Measurements from ENCODE around the gene FKBP1A.
"Not testable (repeated sequence)": the region's sequence is repeated elsewhere in the genome, so short reads cannot be mapped to it uniquely, and the experiment has no call there.

FKBP1A gene

DNA sequence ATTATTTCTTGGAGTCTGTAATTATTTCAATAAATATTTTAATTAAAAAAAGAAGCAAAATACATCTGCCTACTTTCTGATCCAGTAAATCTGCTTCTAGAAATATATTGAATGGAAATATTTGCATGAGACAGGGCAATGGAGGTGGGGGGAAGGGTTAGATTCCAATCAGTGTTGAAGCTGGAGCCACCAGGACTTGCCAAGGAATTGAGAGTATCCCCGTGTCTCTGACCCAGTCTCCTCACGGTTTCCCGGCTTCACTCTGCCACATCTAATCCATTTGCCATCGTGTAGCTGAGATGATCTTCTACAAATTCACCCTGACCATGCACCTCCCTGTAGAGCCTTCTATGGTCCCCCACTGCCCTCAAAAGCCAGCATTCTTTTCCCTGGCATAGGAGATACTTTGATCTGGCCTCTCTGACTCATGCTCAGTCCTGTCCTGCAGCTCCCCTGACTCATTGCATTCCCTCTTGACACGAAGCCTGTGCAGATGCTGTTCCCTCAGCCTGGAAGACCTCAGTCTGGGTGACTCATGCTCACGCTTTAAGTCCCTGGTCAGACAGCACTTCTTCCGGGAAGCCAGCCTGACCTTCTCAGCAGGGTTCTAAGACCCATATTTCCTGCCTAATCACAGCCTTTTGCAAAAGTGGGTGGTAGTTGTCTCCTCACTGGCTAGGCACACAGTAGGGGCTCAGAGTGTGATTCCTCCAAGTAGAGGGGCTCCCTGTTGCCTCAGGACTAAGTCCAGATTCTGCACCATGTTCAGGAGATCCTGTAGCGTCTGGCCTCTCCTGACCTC is 23.0 kb upstream of the FKBP1A start:
- FAIRE-seq: no peak

- FAIRE-seq: no peak
Observed at GRCh38 chr20:1414982-1415381, 22.1 kb upstream of the FKBP1A start.

GRCh38 chr20:1405801-1406200 is 12.9 kb upstream of the FKBP1A start:
- no peak for FAIRE-seq

- FAIRE-seq: no peak
Observed at GRCh38 chr20:1403624-1404023, 10.8 kb upstream of the FKBP1A start.

DNA sequence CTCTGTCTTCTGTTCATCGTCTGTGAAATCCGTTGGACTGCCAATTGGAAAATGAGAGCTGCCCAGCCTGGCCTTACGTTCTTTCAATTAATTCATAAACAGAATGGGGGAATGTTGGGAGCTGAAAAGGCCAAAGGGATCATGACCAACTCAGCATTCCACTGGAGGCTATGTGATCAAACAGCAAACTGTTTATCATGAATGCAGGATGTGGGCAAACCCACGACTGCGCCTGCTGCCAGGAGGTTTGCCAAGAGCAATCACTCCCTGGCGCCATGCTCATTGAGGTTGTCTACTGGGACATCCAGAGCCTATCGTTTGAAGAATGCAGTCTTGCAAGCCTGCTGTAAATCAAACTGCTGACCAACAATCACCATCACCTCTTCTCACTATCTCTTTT is 9.3 kb upstream of the FKBP1A start:
- no peak for FAIRE-seq

- no peak for FAIRE-seq
Observed at GRCh38 chr20:1401451-1401907, 8.6 kb upstream of the FKBP1A start.

DNA sequence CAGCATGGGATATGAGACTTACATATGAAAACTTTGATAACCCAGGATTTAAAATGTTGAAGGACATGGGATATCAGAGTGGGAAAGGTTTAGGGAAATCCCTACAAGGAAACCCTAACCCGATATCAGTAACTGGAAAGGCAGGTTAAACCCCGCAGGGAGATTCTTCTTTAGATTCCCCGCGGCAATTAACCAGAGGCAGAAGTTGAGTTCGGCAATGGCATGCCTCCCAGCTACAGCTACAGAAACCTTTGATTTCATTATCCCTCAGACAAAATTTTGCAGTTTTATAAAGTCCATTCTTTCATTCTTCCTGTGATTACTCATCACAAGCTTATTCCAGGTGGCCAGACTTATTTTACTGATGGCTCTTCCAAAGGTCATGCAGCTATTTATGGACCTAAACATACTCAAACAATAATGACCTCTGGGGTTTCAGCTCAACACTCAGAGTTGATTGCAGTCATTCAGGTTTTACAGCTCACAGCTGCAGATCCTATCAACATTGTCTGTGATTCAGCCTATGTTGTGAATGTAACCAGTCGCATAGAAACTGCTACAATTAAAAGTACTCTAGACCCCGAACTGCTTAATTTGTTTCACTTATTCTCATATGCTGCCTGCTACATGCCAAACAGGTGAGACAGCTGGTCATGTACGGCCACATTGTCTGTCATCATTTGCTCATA is 7.0 kb upstream of the FKBP1A start:
- not testable (repeated sequence) for FAIRE-seq

DNA sequence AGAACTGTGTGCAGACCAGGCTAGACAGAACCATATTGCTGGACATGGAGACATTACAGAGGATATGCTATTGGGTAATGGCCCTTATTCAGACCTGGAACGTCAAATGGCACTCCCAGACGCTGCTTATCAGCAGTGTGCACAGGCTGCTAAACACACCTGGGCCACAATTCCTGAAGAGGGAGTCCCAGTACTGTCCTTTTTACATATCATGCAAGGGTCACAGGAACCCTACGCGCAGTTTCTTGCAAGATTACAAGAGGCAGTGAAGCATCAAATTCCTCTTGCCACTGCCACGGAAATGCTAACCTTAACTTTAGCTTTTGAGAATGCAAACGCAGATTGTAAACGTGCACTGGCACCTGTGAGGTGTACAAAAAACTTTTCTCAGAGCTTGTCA is 5.3 kb upstream of the FKBP1A start:
- FAIRE-seq: not testable (repeated sequence)

DNA sequence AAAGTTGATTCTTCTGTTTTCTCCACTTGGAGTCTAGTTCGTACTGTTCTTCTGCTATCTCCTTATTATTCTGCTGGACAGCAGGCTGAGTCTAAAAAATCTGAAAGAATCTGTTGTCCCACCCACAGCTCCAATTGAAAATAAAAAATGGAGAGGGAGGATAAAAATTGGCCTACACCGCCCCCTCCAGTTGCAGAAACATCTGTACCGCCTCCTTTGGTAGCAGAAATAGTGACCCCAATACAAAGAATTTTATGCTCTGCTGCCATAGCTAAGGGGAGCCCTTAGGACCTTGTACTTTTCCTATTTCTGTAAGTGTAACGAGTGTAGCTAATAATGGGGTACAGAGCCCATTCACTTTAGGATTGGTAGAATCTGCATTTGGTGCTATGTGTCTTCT is 4.9 kb upstream of the FKBP1A start:
- FAIRE-seq: no peak

DNA sequence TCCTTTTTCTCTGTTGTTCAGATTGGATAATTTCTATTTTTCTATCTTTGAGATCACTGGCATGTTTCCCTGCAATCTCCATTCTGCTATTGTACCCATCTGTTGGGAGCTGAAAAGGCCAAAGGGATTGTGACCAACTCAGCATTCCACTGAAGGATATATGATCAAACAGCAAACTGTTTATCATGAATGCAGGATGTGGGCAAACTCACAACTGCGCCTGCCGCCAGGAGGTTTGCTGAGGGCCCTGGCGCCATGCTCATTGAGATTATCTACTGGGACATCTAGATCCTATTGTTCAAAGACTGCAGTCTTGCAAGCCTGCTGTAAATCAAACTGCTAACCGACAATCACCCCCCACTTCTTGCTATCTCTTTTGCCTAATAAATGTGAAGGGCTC is 3.8 kb upstream of the FKBP1A start:
- no peak for FAIRE-seq

GRCh38 chr20:1396264-1396663 is 3.4 kb upstream of the FKBP1A start:
- no peak for FAIRE-seq

GRCh38 chr20:1394686-1395085 is 1.8 kb upstream of the FKBP1A start:
- FAIRE-seq: no peak

- FAIRE-seq: no peak
Observed at GRCh38 chr20:1393507-1393882, 641 bp upstream of the FKBP1A start.

DNA sequence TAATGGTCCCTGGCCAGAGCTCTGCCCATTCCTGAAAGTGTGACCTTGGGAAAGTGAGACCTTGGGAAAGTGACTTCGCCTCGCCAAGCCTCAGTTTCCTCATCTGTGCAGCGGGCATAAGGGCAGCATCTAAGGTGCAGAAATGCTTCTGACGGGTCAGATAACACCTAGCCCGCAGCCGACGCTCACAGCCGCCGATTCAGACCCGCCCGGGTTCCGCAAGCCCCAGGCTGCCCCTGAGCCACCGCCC is 486 bp downstream of the FKBP1A start:
- no peak for FAIRE-seq

- FAIRE-seq: no peak
Observed at GRCh38 chr20:1391640-1392442, 1.0 kb downstream of the FKBP1A start.

DNA sequence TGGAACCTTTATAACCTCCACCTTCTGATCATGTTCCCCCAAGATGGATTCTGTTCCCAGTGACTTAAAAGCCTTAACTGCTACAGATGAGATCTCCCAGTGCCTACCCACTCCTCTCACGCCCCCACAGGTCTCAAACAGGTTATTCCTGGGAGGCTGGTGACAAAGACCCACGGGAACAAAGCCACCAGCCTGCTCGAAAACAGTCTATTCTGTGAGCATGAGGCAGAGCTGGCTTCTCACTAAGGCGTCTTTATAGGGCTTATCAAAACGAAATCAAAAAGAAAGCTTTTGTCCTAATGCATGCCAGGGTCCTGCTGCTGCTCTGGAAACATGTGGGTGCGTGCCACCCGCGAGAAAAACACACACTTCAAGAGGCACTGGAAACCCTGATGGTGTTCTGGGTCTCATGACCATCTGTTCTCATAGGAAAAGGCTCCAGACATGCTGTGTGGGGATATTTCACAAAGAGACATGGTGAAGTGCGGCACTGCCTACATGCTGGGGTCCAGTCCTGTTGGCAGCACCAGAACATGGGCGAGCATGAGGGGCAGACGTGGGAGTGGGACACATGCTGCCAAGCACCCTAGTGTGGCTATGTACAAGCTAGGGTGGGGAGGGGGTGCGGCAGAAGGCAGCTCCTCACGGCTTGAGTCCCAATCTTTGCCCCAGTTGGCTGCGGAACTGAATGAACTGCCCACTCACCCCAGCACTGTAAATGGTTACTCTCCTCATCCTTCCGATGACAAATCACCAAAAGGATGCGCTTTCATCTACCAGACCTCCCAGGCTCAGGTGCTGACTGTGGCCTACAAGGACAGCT is 2.1 kb downstream of the FKBP1A start:
- no peak for FAIRE-seq

DNA sequence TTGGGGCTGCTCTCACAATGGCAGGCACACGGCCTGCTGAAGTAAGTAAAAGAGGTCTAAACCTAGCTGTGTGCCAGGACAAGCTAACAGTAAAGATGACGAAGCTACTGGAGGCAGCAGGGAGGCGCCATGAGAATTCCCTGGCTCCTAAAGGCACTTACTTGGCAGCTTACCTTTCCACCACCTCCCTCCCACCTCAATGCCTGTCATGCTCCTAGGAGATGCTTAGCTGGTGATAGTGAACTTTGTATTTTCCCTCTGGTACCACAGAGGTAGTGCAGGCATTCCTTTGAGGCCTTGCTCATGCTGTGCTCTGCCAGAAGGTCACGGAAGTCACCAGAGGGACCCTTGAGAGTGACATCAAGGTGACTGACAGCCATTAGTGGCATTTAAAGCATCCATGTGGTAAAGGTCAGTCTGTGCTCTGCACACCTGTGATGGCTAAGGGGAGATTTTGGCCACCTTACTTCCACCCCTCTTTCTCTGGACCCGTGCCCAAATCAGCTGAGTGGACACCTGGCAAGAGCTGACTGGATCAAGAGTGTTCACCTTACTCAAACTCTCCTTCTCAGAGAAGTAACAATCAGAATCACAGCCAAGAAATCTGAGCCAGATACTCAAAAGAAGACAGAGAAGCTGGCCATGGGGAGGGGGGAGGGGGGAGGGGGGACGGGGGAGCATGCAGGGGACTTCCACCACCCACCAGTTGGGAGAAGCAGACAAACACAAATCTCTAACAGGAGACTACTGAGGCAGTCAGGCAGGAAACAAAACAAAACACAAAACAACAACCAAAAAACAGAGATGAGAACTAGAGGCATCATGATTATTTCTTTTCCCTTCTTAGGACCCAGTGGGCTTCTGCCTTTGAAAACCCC is 2.9 kb downstream of the FKBP1A start:
- no peak for FAIRE-seq

DNA sequence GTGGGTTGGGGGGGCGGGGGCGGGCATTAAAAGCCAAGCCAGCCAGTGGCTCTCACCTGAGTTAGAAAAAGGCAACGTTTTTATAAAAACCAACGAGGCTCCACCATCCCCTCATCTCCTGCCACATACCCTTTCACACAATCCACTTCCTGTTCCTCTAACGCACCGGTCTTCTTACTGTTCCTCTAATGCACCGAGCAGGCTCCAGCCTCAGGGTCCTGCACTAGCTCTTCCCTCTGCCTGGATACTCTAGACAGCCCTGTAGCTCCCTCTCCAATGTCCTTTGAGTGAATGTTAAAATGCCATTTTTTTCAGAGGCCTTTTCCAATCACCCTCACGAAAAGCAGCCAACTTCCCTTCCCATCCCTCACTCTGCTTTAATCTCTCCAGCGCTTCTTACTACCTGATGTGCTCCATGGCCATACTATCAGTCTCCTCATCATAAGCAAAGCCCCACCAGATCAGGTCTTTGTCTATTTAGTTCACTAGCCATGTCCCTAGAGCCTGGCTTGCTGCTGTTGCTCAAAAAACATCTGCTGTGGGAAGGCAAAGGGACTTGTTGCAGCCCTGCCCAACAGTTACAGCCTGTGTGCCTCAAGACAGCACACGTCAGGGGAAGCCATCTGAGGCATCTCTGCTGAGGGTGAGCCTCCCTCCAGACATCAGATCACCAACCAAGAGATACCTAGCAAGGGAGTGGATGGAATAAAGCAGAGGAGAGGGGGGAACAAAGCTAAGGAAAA is 3.9 kb downstream of the FKBP1A start:
- no peak for FAIRE-seq

DNA sequence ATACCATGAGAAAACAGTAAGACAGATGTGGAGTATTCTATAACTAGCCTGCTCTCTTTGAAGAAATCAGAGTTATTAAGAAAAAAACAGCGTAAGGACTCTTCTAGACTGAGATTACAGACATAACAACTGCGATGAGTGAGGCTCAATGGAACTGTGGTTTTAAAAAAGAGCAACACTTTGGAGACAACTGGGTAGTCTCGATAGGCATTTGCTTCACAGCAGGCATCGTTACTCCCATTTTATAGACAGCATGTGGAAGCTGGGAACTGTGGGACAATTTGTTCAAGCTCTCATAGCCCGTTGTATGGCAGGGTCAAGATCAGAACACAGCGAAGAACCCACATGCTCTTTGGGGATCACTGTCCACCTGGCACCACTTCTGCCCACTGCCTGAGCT is 4.6 kb downstream of the FKBP1A start:
- FAIRE-seq: no peak

DNA sequence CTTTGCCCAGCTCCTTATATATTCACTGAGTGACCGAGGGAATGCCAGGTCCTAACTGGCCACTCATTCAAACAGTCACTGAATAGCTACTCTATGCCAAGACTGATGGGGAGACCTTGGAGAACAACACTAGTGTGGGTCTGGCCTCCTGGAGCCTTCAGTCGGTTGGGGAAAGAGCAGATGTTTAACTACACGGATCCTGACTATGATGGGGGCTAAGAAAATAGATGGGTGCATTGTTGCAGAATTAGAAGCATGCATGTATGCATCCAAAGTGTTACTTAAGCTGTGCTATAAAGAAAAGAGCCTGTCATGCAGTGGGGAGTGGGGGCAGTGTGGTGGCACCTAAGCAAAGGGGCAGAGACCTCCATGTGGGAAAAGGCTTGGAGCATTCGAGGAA is 6.5 kb downstream of the FKBP1A start:
- FAIRE-seq: no peak
